Stimulated activated CD4-positive, alpha-beta T cell treated with anti-CD3 and anti-CD28 coated beads, Interleukin-12 subunit alpha, Interleukin-12 subunit beta, amount 100 ng/mL, for 4 hours (primary cell): ENCODE data around the gene TBC1D12.
"Not testable (repeated sequence)": the region's sequence is repeated elsewhere in the genome, so short reads cannot be mapped to it uniquely, and the experiment has no call there.

Experiments used
- DNase-seq: peaks from one replicate; pipeline ENCODE4 v3.0.0-alpha.2; 2020

The TBC1D12 gene

DNA sequence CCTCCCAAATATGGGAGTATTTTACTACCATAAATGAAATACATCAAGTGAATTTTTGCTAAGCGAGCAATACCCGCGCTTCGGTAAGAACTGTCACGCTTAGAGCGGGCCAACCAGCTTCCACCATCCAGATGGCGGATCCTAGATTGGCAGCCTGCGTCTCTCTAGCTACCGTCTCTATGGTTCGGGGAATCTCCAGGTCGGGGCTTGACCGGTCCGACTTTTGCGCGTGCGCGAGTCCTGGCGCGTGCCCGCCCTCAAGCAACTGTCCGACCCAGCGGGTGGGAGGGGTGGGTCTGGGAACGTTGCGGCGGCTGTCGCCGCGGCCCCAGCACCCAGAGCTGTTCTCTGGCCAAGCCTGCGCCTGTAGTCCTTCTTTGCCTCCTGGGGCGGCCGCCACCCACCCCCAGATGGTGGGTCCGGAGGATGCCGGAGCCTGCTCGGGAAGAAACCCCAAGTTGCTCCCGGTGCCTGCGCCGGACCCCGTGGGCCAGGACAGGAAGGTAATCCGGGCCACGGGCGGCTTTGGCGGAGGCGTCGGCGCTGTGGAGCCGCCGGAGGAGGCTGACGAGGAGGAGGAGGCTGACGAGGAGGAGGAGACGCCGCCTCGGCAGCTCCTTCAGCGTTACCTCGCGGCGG is at the start of gene TBC1D12:
TBC1D12 (plus strand) TSS at position 338 of the 639 bp plus-strand sequence; CDS start at position 411, 73 bp downstream.
- DNase-seq = peak; percentile 28

DNA sequence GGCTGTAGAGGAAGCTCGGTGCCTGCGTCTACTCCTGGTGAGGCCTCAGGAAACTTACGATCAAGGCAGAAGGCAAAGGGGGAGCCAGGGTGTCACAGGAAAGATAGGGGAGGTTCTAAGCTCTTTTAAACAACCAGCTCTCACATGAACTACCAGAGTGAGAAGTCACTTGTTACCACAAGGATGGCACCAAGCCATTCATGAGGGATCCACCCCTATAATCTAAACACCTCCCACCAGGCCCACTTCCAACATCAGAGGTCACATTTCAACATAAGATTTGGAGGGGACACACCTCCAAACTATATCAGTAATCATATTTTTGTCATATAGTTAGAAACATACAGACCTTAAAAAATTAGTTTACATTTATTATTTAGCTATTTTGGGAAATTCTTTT is 49.0 kb upstream of the TBC1D12 start:
- no peak for DNase-seq

GRCh38 chr10:94355841-94356240 is 46.5 kb upstream of the TBC1D12 start:
- no peak for DNase-seq

GRCh38 chr10:94357193-94357592 is 45.1 kb upstream of the TBC1D12 start:
- no peak for DNase-seq

- no peak for DNase-seq
These were observed 43.9 kb upstream of the TBC1D12 start for GRCh38 chr10:94358480-94358879.

DNA sequence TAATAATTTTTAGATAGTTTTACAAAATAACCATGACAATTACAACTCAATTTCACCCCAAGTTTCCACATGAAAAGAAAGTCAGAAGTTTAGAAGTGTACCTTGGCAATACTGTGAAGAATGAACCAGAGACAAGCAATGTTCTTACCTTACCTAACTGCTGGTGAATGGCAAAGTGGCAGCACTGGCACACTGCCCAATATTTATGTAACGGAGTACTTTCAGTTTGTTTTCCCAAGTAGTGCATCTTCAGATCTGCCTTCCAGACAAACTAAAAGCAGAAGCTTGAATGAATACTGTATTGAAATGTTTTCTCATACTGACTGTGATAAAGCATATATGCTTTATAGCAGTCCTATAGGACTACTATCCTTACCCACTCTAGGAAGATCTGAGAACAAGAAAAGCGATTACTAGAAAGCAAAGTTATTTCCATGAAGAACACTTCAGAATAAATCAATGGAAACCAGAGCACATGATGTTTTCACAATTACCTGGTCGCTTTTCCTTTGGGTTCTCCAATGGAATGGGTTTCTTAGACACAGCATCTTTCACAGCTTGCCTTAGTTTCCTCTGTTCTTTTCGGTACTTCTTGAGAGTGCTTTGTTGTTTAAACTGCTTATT is 41.1 kb upstream of the TBC1D12 start:
- no peak for DNase-seq

DNA sequence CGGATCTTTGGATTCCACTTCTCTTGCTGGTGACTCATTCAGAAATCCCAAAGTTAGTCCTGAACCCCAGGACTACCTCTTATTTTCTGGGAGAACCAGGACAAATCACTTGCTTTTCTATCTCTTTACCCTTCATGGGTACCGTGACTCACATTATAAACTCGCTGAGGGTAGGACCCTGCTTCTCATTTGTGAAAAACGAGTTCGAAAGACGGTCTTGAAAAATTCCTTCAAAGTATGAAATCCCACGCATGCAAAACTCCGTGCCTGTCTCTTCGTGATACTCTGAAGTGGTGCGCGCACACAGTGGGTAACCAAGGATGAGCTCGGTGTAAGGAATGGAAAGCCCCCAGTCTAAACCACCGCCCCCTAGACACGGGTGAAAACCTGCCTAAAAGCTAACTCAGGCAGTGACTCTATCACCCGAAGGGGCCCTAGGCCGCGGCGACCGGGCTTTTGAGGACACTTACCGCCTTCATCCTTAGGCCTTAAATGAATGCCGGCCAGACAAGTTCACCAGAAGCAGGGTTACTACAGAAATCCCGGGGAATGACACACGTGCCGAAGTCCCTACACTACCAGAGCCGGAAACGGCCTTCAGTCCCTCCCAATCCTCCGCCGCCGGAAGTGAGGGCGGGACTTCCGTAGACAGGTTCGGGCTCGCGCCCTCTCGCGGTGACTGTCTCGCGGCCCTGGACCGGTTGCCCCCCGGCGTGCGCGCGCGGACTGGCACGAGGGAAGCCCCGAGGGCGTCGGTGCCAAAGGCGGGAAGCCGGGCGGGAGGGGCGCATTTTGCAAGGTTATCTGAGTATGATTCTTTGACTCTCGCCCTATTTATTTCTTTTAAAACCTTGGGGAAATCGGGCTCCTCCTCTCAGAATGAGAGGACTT is 39.7 kb upstream of the TBC1D12 start, which contains the start of gene NOC3L:
NOC3L (minus strand) TSS at position 580 of the 891 bp plus-strand sequence; CDS start at position 479, 101 bp downstream.
- DNase-seq = peak; percentile 98

GRCh38 chr10:94363251-94363565 is 39.1 kb upstream of the TBC1D12 start:
- no peak for DNase-seq

GRCh38 chr10:94364482-94364881 is 37.9 kb upstream of the TBC1D12 start:
- no peak for DNase-seq

DNA sequence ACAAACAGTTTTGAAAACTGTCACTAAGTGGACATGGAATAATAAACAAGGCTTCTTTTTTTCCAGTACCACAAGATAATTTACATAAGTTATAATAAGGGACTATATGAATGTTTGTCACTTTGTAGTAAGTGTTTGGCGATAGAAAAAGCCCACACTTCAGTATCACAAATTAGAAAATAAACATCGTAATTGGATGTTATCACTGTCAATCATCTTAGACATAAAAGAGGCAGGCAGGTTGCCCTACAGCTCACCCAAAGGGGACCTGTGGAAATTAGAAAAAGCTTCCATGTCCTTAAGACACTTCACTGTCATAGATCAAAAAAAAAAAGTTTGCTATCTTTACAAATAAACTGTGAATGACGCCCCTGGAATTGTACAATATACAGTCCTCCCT is 36.0 kb upstream of the TBC1D12 start:
- DNase-seq = no peak

DNA sequence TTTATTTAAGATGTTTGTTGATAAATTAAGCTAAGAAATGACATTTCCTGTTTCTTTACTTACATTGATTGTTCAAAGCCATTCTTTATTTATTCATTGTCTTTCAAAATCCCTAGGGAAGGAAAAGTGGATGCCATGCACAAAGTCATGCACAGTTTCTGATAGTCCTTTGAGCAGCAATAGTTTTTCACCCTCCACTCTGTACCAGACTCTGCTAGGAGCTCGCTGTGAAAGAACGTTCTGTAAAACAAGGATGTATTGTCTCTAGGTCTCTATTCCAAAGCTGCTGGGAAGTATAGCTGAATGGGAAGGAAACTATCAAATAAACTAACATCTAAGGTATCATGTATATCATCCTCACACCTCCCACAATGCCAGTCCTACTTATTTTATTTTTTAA is 31.8 kb upstream of the TBC1D12 start:
- DNase-seq = no peak

- no peak for DNase-seq
These were observed 27.0 kb upstream of the TBC1D12 start for GRCh38 chr10:94375374-94375773.

GRCh38 chr10:94376865-94377264 is 25.5 kb upstream of the TBC1D12 start:
- no peak for DNase-seq

GRCh38 chr10:94383530-94383929 is 18.8 kb upstream of the TBC1D12 start:
- DNase-seq = no peak

DNA sequence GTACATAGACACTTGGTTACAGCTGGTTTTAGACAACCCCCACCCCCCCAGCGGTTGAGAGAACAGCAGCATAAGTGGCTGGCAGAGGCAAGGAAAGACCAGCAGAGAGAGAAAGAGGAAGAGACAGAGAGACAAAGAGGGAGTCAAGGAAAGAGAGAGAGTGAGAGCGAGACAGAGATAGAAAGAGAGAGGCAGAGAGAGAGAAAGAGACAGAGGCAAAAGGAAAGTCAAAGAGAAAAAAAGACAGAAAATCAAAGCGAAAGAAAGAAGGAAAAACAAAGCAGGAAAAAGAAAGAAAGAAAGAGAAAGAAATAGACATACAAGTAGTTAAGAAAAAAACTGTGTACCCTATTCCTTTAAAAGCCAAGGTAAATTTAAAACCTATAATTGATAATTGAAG is 16.6 kb upstream of the TBC1D12 start:
- DNase-seq = not testable (repeated sequence)

DNA sequence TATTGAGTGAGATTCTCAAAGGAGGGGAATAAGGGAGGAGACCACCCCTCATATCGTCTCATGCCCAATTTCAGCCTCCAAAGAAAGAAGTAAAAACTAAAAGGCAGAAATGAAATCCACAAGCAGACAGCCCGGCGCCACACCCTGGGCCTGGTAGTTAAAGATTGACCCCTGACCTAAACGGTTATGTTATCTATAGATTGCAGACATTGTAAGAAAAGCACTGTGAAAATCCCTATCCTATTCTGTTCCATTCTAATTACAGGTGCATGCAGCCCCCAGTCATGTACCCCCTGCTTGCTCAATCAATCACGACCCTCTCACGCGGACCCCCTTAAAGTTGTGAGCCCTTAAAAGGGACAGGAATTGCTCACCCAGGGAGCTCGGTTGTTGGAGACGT is 10.2 kb upstream of the TBC1D12 start:
- DNase-seq = not testable (repeated sequence)

DNA sequence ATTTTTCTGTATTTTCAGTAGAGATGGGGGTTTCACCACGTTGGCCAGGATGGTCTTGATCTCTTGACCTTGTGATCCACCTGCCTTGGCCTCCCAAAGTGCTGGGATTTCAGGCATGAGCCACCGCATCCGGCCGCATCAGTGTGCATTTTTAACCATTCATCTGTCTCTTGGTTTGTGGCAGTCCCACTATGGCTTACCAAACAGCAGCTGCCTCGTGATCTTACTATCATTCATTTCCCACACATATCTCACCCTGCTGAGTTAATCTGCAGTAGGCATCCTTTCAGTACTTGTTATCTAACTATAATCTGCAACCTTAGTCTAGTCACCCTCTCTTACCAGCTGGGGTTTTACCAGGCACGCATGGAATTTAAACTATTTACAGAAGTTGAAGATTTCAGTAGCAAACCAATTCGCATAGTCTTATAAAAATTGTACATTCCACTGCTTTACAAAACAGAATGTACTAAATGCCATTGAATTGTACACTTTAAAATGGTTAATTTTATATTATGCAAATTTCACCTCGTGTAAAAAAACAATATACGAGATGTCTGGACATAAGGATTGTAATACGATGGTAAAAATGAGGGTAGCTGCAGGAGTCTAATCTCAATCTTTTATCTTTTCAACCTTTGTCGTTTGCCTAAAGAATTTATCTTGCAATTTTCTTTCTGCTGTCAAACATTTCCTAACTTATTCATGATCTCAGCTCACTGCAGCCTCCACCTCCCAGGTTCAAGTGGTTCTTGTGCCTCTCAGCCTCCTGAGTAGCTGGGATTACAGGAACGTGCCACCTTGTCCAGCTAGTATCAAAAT is 4.6 kb upstream of the TBC1D12 start:
- no peak for DNase-seq

GRCh38 chr10:94398762-94399161 is 3.6 kb upstream of the TBC1D12 start:
- no peak for DNase-seq

DNA sequence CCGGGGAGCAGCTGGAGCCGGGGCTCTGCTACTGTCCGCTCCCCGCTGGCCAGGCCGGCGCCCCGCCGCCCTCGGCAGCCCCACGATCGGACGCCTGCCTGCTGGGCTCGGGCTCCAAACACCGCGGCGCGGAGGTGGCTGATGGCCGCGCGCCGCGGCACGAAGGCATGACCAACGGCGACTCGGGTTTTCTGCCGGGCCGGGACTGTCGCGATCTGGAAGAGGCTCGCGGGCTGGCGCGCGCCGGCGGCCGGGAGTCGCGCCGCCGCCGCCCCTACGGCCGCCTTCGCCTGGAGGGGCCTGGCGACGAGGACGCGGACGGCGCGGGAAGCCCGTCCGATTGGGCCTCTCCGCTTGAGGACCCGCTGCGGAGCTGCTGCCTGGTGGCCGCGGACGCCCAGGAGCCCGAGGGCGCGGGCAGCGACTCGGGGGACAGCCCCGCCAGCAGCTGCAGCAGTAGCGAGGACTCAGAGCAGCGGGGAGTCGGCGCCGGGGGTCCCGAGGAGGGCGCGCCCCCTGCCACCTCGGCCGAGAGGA is 570 bp downstream of the TBC1D12 start:
- DNase-seq = no peak

DNA sequence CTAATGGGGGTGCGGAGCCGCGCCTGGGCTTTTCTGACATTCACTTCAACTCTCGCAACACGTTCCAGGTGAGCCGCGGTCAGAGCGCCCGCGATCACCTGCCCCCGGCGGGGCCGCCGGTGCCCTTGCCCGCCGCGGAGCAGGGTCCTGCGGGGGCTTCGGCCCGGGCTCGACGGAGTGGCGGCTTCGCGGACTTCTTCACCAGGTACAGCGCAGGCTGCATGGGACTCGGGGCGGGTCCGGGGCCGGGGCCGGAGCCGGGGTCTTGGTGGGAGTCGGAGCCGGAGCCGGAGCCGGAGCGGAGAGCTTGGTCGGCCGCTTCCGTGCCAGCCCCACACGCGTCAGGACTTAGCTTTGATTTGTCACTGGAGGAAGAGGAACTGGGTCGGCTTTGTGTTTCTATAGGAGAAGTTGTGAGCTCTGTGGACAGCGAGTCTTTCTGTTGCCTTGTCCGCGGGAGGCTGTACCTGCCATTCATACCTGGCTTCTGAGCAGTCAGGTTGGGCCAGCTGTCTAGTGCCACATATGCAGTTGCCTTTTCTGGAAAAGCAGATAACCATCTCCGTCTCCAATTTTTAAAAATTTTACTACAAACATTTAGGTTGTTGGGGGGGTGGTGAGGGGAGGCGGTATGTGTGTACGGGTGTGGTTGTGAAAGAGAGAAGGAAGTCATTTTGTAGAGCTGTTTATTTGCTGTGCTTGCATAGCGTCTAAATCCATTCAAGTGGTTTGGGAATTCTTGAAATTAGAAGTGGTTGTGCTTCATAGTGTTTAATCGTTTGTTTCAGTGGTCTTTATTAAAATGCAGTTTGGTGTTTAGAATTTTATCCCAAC is 1.3 kb downstream of the TBC1D12 start:
- DNase-seq = peak; percentile 5

- DNase-seq = no peak
These were observed 3.1 kb downstream of the TBC1D12 start for GRCh38 chr10:94405406-94405805.

GRCh38 chr10:94407668-94408067 is 5.3 kb downstream of the TBC1D12 start:
- DNase-seq = no peak
